Neural cell (in vitro differentiated cells): ENCODE results near the gene SEC31A. TPM values are rescaled to one million over a fixed set of nuclear protein-coding genes. Genes with fewer than 3 reads are reported as not detected.

ENCODE experiments used
- H2AFZ ChIP-seq: fragments of 200-600, 300-800 bp; sonication (generic), shearing (Covaris generic); 2 replicates; pipeline ENCODE4 v1.6.0; 2014; ENCODE audit warnings: low read depth, mild to moderate bottlenecking, antibody characterized with exemption, low read length, moderate library complexity
- H3F3A ChIP-seq: fragments of 200-600 bp; shearing (Covaris generic); 2 replicates; pipeline ENCODE4 v1.6.1; 2016; ENCODE audit warnings: mild to moderate bottlenecking, moderate library complexity, mixed read lengths, antibody characterized with exemption, low read length; ENCODE audit not compliant: insufficient read depth, poor library complexity, severe bottlenecking
- H3K27ac ChIP-seq: fragments of 200-600, 300-800 bp; sonication (generic), shearing (Covaris generic); 2 replicates; pipeline ENCODE4 v1.5.1; 2014; ENCODE audit warnings: mild to moderate bottlenecking, low read length, moderate library complexity
- H3K27me3 ChIP-seq: fragments of 300-800, 200-600 bp; sonication (generic), shearing (Covaris generic); 2 replicates; pipeline ENCODE4 v1.6.0; 2014; ENCODE audit warnings: mild to moderate bottlenecking, low read depth, low read length, moderate library complexity; ENCODE audit not compliant: insufficient read depth
- H3K36me3 ChIP-seq: fragments of 300-800, 200-600 bp; sonication (generic), shearing (Covaris generic); 2 replicates; pipeline ENCODE4 v1.5.1; 2014; ENCODE audit warnings: mild to moderate bottlenecking, antibody characterized with exemption, low read length, moderate library complexity; ENCODE audit not compliant: insufficient read depth
- H3K4me2 ChIP-seq: fragments of 300-800, 200-600 bp; sonication (generic), shearing (Covaris generic); 2 replicates; pipeline ENCODE4 v1.6.0; 2014; ENCODE audit warnings: mild to moderate bottlenecking, low read length
- H3K4me3 ChIP-seq: fragments of 300-800, 200-600 bp; sonication (generic), shearing (Covaris generic); 2 replicates; pipeline ENCODE4 v1.5.1; 2014; ENCODE audit warnings: mild to moderate bottlenecking, low read length, moderate library complexity
- H3K79me2 ChIP-seq: fragments of 200-600 bp; shearing (Covaris generic); replicated peaks from 2 replicates; pipeline ENCODE4 v1.6.0; 2014; ENCODE audit warnings: mild to moderate bottlenecking, low read length, moderate library complexity; ENCODE audit not compliant: insufficient read depth
- H3K9ac ChIP-seq: fragments of 300-800, 200-600 bp; sonication (generic), shearing (Covaris generic); 2 replicates; pipeline ENCODE4 v1.6.1; 2016; ENCODE audit warnings: mild to moderate bottlenecking, low read length, mixed read lengths
- H3K9me2 ChIP-seq: fragments of 200-600 bp; shearing (Covaris generic); 2 replicates; pipeline ENCODE4 v1.6.1; 2016; ENCODE audit warnings: mild to moderate bottlenecking, low read length, mixed read lengths; ENCODE audit not compliant: insufficient read depth
- H3K9me3 ChIP-seq: fragments of 200-600, 300-800 bp; sonication (generic), shearing (Covaris generic); 2 replicates; pipeline ENCODE4 v1.6.1; 2016; ENCODE audit warnings: mild to moderate bottlenecking, mixed run types, low read length, moderate library complexity, mixed read lengths
- H4K20me1 ChIP-seq: fragments of 200-600 bp; shearing (Covaris generic); 2 replicates; pipeline ENCODE4 v1.6.1; 2016; ENCODE audit warnings: mild to moderate bottlenecking, mixed run types; ENCODE audit not compliant: insufficient read depth
- EP300 ChIP-seq: fragments of 450-650 bp; conservative IDR thresholded peaks from 2 replicates; pipeline ENCODE4 v1.6.1; 2014; ENCODE audit warnings: antibody characterized with exemption, mild to moderate bottlenecking, moderate library complexity; ENCODE audit not compliant: poor library complexity, severe bottlenecking
- EZH2 ChIP-seq: fragments of 200-600, 300-800 bp; shearing (Covaris generic), sonication (generic); IDR thresholded peaks from 2 replicates; pipeline ENCODE4 v1.6.1; 2014; ENCODE audit warnings: antibody characterized with exemption, low read length, borderline replicate concordance, mild to moderate bottlenecking; ENCODE audit not compliant: insufficient read depth, poor library complexity, severe bottlenecking
- MXI1 ChIP-seq: fragments of 450-650 bp; conservative IDR thresholded peaks from 2 replicates; pipeline ENCODE4 v1.6.1; 2014; ENCODE audit warnings: antibody characterized with exemption, mild to moderate bottlenecking; ENCODE audit not compliant: poor library complexity, severe bottlenecking
- POLR2AphosphoS5 ChIP-seq: IDR thresholded peaks from 2 replicates; pipeline ENCODE4 v1.6.1; 2012
- RAD21 ChIP-seq: fragments of 450-650 bp; conservative IDR thresholded peaks from 2 replicates; pipeline ENCODE4 v1.6.1; 2014; ENCODE audit warnings: antibody characterized with exemption, mild to moderate bottlenecking, moderate library complexity
- SMC3 ChIP-seq: fragments of 450-650 bp; conservative IDR thresholded peaks from 2 replicates; pipeline ENCODE4 v1.6.1; 2014; ENCODE audit warnings: antibody characterized with exemption, mild to moderate bottlenecking, moderate library complexity; ENCODE audit not compliant: poor library complexity
- TAF1 ChIP-seq: IDR thresholded peaks from 2 replicates; pipeline ENCODE4 v1.6.1; 2012; ENCODE audit warnings: low read depth
- polyA plus RNA-seq: library from polyadenylated mRNA; depleted of rRNA; stranded (reverse); fragments of >200 nt; gene quantifications from 2 replicates; pipeline ENCODE4 v1.2.3, GENCODE V29; 2014
- TF ChIP-seq, protein P1 (sequence below): IDR thresholded peaks from 2 replicates; pipeline ENCODE4 v1.6.1; 2012; ENCODE audit warnings: borderline replicate concordance
- TF ChIP-seq, protein P2 (sequence below): fragments of 450-650 bp; IDR thresholded peaks from 2 replicates; pipeline ENCODE4 v1.5.1; 2014; ENCODE audit warnings: antibody characterized with exemption, mild to moderate bottlenecking, moderate library complexity; ENCODE audit not compliant: poor library complexity, severe bottlenecking

SEC31A gene
- polyA plus RNA-seq, 1 donor from 2014 or later, result 139 TPM

DNA sequence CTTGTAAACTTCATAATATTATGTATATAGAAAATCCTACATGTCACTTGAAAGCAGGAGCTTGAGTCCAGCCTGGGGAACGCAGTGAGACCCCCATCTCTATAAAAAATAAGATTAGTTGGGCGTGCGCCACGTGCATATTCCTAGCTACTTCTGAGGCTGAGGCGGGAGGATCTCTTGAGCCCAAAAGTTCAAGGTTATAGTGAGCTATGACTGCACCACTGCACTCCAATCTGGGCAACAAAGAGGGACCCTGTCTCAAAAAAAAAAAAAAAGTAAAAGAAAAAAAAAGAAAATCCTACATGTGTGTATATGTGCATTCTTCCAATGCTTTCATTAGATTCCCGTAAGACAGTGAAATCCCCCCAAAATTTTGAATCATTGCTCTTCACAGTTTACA lies 1.7 kb downstream of the SEC31A start:
- no peaks in the 10 kb centered on the region for H3K9me2 ChIP-seq
- no peak for TF ChIP-seq EP300
- TF ChIP-seq, protein P1, sequence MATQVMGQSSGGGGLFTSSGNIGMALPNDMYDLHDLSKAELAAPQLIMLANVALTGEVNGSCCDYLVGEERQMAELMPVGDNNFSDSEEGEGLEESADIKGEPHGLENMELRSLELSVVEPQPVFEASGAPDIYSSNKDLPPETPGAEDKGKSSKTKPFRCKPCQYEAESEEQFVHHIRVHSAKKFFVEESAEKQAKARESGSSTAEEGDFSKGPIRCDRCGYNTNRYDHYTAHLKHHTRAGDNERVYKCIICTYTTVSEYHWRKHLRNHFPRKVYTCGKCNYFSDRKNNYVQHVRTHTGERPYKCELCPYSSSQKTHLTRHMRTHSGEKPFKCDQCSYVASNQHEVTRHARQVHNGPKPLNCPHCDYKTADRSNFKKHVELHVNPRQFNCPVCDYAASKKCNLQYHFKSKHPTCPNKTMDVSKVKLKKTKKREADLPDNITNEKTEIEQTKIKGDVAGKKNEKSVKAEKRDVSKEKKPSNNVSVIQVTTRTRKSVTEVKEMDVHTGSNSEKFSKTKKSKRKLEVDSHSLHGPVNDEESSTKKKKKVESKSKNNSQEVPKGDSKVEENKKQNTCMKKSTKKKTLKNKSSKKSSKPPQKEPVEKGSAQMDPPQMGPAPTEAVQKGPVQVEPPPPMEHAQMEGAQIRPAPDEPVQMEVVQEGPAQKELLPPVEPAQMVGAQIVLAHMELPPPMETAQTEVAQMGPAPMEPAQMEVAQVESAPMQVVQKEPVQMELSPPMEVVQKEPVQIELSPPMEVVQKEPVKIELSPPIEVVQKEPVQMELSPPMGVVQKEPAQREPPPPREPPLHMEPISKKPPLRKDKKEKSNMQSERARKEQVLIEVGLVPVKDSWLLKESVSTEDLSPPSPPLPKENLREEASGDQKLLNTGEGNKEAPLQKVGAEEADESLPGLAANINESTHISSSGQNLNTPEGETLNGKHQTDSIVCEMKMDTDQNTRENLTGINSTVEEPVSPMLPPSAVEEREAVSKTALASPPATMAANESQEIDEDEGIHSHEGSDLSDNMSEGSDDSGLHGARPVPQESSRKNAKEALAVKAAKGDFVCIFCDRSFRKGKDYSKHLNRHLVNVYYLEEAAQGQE, result no peak
- TF ChIP-seq, protein P2, sequence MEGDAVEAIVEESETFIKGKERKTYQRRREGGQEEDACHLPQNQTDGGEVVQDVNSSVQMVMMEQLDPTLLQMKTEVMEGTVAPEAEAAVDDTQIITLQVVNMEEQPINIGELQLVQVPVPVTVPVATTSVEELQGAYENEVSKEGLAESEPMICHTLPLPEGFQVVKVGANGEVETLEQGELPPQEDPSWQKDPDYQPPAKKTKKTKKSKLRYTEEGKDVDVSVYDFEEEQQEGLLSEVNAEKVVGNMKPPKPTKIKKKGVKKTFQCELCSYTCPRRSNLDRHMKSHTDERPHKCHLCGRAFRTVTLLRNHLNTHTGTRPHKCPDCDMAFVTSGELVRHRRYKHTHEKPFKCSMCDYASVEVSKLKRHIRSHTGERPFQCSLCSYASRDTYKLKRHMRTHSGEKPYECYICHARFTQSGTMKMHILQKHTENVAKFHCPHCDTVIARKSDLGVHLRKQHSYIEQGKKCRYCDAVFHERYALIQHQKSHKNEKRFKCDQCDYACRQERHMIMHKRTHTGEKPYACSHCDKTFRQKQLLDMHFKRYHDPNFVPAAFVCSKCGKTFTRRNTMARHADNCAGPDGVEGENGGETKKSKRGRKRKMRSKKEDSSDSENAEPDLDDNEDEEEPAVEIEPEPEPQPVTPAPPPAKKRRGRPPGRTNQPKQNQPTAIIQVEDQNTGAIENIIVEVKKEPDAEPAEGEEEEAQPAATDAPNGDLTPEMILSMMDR, result no peak
- no peaks in the 10 kb centered on the region for H4K20me1 ChIP-seq
- H3K9me3 ChIP-seq, result no peaks in the 10 kb centered on the region
- peak overlapping the region; percentile 81 for H3K4me2 ChIP-seq
- no peak overlapping the region for H2AFZ ChIP-seq
- H3F3A ChIP-seq, result no peaks in the 10 kb centered on the region
- H3K27me3 ChIP-seq, result no peaks in the 10 kb centered on the region
- H3K36me3 ChIP-seq, result no peaks in the 10 kb centered on the region
- H3K79me2 ChIP-seq, result peaks cover 57% of the 10 kb centered on the region
- H3K27ac ChIP-seq, result no peak overlapping the region
- peak overlapping the region; percentile 95 for H3K4me3 ChIP-seq
- H3K9ac ChIP-seq, result no peak overlapping the region

DNA sequence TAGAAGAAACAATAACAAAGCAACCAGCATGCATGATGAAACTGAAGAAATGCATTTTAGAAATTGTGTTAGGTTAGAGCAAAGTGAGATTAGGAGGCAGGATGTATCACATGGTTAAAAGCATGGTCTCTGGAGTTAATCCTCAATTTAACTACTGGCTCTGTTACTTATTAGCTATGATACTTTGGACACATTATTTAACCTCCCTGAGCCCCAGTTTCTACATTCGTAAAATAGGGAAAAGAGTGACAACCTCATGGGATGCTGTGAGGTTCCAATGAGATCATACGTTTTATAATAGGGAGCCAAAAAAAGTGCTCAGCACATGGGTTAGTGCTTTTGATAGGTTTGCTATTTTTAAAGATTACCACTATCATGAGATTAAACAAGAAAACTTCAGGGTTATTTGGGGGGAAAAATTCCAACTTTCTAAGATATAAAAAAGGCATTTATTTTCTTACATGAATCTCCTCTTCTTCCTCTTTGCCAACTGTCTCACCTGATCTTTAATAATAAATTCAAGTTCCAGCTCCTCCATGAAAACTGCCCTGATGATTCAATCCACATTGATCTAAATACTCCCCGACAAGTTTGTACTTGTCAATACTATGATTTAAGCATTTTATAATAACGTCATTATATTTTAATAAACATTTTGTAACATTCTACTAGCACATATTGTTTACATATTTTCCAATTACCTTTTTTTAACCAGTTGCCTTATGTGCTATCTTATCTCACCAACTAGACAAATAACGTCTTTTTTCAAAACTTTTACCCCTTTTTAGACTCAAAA lies 4.6 kb downstream of the SEC31A start:
- no peaks in the 10 kb centered on the region for H3K36me3 ChIP-seq
- no peaks in the 10 kb centered on the region for H3K9me2 ChIP-seq
- H3K79me2 ChIP-seq, result peaks cover 76% of the 10 kb centered on the region
- no peak overlapping the region for H3K4me2 ChIP-seq
- TF ChIP-seq RAD21, result no peak
- TF ChIP-seq MXI1, result no peak
- TF ChIP-seq POLR2AphosphoS5, result no peak
- TF ChIP-seq EP300, result no peak
- TF ChIP-seq, protein P2, result no peak
- no peak for TF ChIP-seq TAF1
- no peak for TF ChIP-seq SMC3
- TF ChIP-seq, protein P1, result no peak
- no peak for TF ChIP-seq EZH2
- H3K27ac ChIP-seq, result no peak overlapping the region
- no peak overlapping the region for H3K9ac ChIP-seq
- H3K27me3 ChIP-seq, result no peaks in the 10 kb centered on the region
- H3F3A ChIP-seq, result no peaks in the 10 kb centered on the region
- H2AFZ ChIP-seq, result no peak overlapping the region
- no peaks in the 10 kb centered on the region for H3K9me3 ChIP-seq
- no peak overlapping the region for H3K4me3 ChIP-seq
- H4K20me1 ChIP-seq, result no peaks in the 10 kb centered on the region
